SH-SY5Y (cell line): ENCODE results near the gene CRIP2.

Experiments
- GATA2 ChIP-seq: IDR thresholded peaks from 2 replicates; pipeline ENCODE4 v1.6.1; 2011; ENCODE audit warnings: mild to moderate bottlenecking, low read depth, low read length
- GATA3 ChIP-seq: IDR thresholded peaks from 2 replicates; pipeline ENCODE4 v1.6.1; 2011; ENCODE audit warnings: low read depth, mild to moderate bottlenecking, low read length, moderate library complexity

CRIP2 gene

GRCh38 chr14:105517096-105517495 lies 42.5 kb downstream of the CRIP2 start:
- TF ChIP-seq GATA2 (no peak), GATA3 (no peak)

GRCh38 chr14:105519946-105520698 lies 45.5 kb downstream of the CRIP2 start:
- TF ChIP-seq GATA2 (no peak), GATA3 (no peak)

- TF ChIP-seq GATA3 (no peak), GATA2 (no peak)
Observed at GRCh38 chr14:105525326-105525725, 50.7 kb downstream of the CRIP2 start.

- TF ChIP-seq GATA2 (no peak), GATA3 (no peak)
Observed at GRCh38 chr14:105525861-105526775, 51.5 kb downstream of the CRIP2 start, which contains the start of gene TMEM121. TSS of gene TMEM121 (plus strand) at chr14:105526583. CDS start at chr14:105528835, 2,252 bp downstream.

- TF ChIP-seq GATA3 (no peak), GATA2 (no peak)
Observed at GRCh38 chr14:105526776-105527380, 52.3 kb downstream of the CRIP2 start.

GRCh38 chr14:105527381-105527825 lies 52.8 kb downstream of the CRIP2 start:
- TF ChIP-seq GATA3, result no peak
- TF ChIP-seq GATA2, result no peak

GRCh38 chr14:105527826-105528585 lies 53.4 kb downstream of the CRIP2 start:
- TF ChIP-seq GATA3 (no peak), GATA2 (no peak)

GRCh38 chr14:105528586-105529318 lies 54.1 kb downstream of the CRIP2 start:
- no peak for TF ChIP-seq GATA3
- TF ChIP-seq GATA2, result no peak

GRCh38 chr14:105529319-105529568 lies 54.6 kb downstream of the CRIP2 start:
- TF ChIP-seq GATA2 (no peak), GATA3 (no peak)
